GM12891 (cell line): ENCODE results near the gene POU2F1.

Source experiments
- DNase-seq: peaks from one replicate; pipeline ENCODE4 v3.0.0; 2011; ENCODE audit warnings: low spot score; ENCODE audit not compliant: insufficient read length
- FAIRE-seq: peaks from 2 replicates; lab custom pipeline; 2011; peaks lifted over from hg19 to GRCh38; lab: Jason Lieb, UNC
- PAX5 ChIP-seq: IDR thresholded peaks from 2 replicates; pipeline ENCODE4 v1.6.1; 2011; ENCODE audit warnings: low read length, moderate library complexity, mild to moderate bottlenecking; ENCODE audit not compliant: insufficient read depth, severe bottlenecking
- POLR2A ChIP-seq: IDR thresholded peaks from 2 replicates; pipeline ENCODE4 v1.6.1; 2011; ENCODE audit warnings: low read depth, low read length, control low read depth
- POLR2AphosphoS5 ChIP-seq: IDR thresholded peaks from 2 replicates; pipeline ENCODE4 v1.6.1; 2011; ENCODE audit warnings: low read depth, low read length, control low read depth
- POU2F2 ChIP-seq: IDR thresholded peaks from 2 replicates; pipeline ENCODE4 v1.6.1; 2011; ENCODE audit warnings: low read depth, mild to moderate bottlenecking, control low read depth, low read length, moderate library complexity
- SPI1 ChIP-seq: IDR thresholded peaks from 2 replicates; pipeline ENCODE4 v1.6.1; 2011; ENCODE audit warnings: low read depth, low read length, control low read depth
- TAF1 ChIP-seq: IDR thresholded peaks from 2 replicates; pipeline ENCODE4 v1.6.1; 2011; ENCODE audit warnings: low read depth, low read length, control low read depth

POU2F1 gene

DNA sequence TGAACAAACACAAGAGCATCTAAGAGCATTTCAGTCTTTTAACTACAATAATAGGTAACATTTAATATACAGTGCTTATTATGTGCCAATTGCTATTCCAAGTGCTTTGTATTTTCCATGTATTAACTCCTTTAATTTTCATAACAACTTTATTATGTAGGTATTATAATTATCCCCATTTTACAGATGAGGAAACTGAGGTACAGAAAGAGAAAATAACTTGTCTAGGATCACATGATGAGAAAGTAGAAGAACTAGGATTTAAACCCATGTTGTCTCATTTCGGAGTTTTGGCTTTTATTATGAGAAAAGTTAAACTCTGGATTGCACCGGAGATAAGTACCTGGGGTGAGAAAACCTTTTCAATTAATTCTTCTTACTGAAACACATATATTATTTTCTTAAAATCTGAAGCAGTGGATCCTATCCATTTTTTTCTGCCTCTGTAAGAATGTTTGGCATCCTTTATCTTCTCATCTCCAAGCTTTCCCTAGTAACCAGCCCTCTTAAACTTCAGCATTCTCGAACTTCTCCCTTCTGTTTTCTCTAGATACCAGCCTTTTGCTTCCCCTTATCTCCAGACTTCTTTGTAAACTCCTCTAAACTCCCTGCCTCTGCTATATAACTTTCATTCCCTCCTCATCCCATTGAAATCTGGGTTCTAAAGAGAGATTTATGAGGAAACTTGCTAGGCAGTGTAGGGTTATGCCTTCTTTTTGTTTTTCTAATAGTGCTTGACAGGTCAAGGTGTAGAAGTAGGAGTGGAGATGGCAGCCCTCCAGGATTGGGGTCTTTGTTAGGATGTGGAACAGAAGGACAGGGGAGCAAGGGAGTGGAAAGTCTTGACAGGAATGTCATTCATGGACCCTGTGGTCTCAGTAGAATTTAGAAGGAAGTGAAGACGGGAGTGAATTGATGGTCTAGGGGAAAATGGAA lies 28.3 kb downstream of the POU2F1 start:
- FAIRE-seq (no peak), DNase-seq (no peak)
- TF ChIP-seq SPI1: no peak
- TF ChIP-seq TAF1: no peak
- no peak for TF ChIP-seq POLR2A
- TF ChIP-seq POU2F2: no peak
- TF ChIP-seq PAX5: no peak
- TF ChIP-seq POLR2AphosphoS5: no peak

GRCh38 chr1:167249702-167250101 lies 29.0 kb downstream of the POU2F1 start:
- FAIRE-seq (peak; percentile 35), DNase-seq (no peak)
- TF ChIP-seq SPI1: 0 out of 2 replicates have a peak, but pooled peaks have one; percentile 3
- no peak for TF ChIP-seq POLR2A
- TF ChIP-seq TAF1: no peak

DNA sequence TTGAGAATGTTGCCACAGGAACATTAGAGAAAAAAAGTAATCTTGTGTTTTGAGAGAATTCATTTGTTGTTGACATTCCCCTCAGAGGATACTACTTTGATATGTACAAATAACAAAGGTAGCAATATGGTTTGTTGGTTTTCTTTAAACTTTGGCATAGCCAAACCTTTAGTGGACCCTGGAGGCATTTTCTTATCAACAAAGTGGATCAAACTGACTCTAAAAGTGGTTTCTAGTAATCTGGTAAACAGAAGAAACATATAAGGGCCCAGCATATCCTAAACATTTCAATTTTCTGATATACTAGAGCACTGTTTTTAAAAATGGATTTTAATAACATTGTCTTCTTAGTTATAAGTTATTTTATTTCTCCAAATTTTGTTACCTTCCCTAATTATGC lies 29.8 kb downstream of the POU2F1 start:
- TF ChIP-seq POLR2AphosphoS5 (no peak), TAF1 (no peak), PAX5 (no peak), POU2F2 (no peak), POLR2A (no peak), SPI1 (no peak)
- no peak for DNase-seq
- no peak for FAIRE-seq

DNA sequence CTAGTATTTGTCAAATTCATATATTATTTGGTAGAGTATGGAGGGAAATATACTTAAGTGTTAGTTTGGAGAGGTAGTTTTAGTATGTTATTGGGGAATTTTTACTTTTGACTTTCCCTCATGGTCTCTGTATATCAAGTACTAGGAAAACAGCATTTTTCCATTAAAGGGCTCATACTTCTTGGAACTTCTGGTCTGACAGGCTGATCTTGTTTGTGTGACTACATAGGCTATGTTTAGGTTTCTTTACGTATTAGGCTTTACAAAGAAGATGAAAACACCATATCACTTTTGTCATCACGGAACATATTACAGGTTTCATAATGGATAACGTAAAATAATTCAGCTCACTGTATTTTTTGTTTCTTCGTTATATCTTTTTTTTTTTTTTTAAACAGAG lies 30.8 kb downstream of the POU2F1 start:
- FAIRE-seq (no peak), DNase-seq (no peak)
- TF ChIP-seq SPI1 (no peak), PAX5 (no peak), POLR2AphosphoS5 (no peak), POU2F2 (no peak), TAF1 (no peak), POLR2A (no peak)

GRCh38 chr1:167252986-167253385 lies 32.3 kb downstream of the POU2F1 start:
- DNase-seq: no peak
- FAIRE-seq: no peak
- no peak for TF ChIP-seq POU2F2
- TF ChIP-seq POLR2A: no peak
- TF ChIP-seq SPI1: no peak
- TF ChIP-seq PAX5: no peak
- no peak for TF ChIP-seq TAF1
- no peak for TF ChIP-seq POLR2AphosphoS5

GRCh38 chr1:167258858-167259257 lies 38.2 kb downstream of the POU2F1 start:
- TF ChIP-seq TAF1 (no peak), PAX5 (no peak), POLR2AphosphoS5 (no peak), SPI1 (no peak), POU2F2 (no peak), POLR2A (no peak)
- DNase-seq (no peak), FAIRE-seq (no peak)

- DNase-seq (no peak), FAIRE-seq (no peak)
- no peak for TF ChIP-seq POLR2AphosphoS5
- no peak for TF ChIP-seq TAF1
- TF ChIP-seq POU2F2: no peak
- no peak for TF ChIP-seq SPI1
- no peak for TF ChIP-seq PAX5
- TF ChIP-seq POLR2A: no peak
Measured at GRCh38 chr1:167262836-167263235, 42.1 kb downstream of the POU2F1 start.

- DNase-seq (no peak), FAIRE-seq (no peak)
- no peak for TF ChIP-seq SPI1
- no peak for TF ChIP-seq PAX5
- no peak for TF ChIP-seq POLR2A
- TF ChIP-seq POU2F2: no peak
- no peak for TF ChIP-seq POLR2AphosphoS5
- no peak for TF ChIP-seq TAF1
Measured at GRCh38 chr1:167263344-167263743, 42.7 kb downstream of the POU2F1 start.

- DNase-seq: no peak
- FAIRE-seq: peak; percentile 77
- TF ChIP-seq TAF1 (no peak), SPI1 (peak; percentile 17; the same call in 1 of the 2 replicates), POU2F2 (no peak)
Measured at GRCh38 chr1:167263819-167264464, 43.3 kb downstream of the POU2F1 start.

GRCh38 chr1:167266965-167267364 lies 46.3 kb downstream of the POU2F1 start:
- TF ChIP-seq SPI1 (no peak), PAX5 (no peak), POU2F2 (no peak), POLR2A (no peak), POLR2AphosphoS5 (no peak), TAF1 (no peak)
- DNase-seq (no peak), FAIRE-seq (no peak)
